Mammary epithelial cell (primary cell): ENCODE results near the gene ICAM1.

Experiments
- CTCF ChIP-seq, 2 donors: IDR thresholded peaks in 1 of 2; conservative IDR thresholded peaks in 1 of 2; 2 replicates each; pipeline ENCODE4 v1.5.1; 2011 to 2012; ENCODE audit warnings: inconsistent platforms in 2 of 2, low read length in 2 of 2, mild to moderate bottlenecking in 2 of 2, control low read depth in 1 of 2, low read depth in 1 of 2; ENCODE audit not compliant: insufficient read depth in 1 of 2; ENCODE audit errors: extremely low read depth in 1 of 2
- EZH2 ChIP-seq: IDR thresholded peaks from 2 replicates; pipeline ENCODE4 v1.6.1; 2012; ENCODE audit warnings: low read length, inconsistent platforms, borderline replicate concordance

GRCh38 chr19:10334588-10335351, 63.9 kb downstream of the ICAM1 start:
- TF ChIP-seq CTCF (conservative IDR thresholded peaks at IDR 0.05 in 1 of 2, IDR thresholded peaks at IDR 0.05 in 1 of 2; ENCODE audit: extremely low read depth in 1 of 2, insufficient read depth in 1 of 2, low read depth in 1 of 2, low read length in 2 of 2) (no peak), EZH2 (no peak)
